GM19372 (cell line): ENCODE results near the gene CCDC8.
"Not testable (repeated sequence)": the region's sequence is repeated elsewhere in the genome, so short reads cannot be mapped to it uniquely, and the experiment has no call there.

ENCODE experiments used
- ATAC-seq: cut with Tn5 transposase; IDR thresholded peaks from one replicate; pipeline ENCODE4 v1.9.1; 2021; ENCODE audit warnings: mild to moderate bottlenecking, low read depth, moderate library complexity; ENCODE audit not compliant: unreplicated experiment

The CCDC8 gene

DNA sequence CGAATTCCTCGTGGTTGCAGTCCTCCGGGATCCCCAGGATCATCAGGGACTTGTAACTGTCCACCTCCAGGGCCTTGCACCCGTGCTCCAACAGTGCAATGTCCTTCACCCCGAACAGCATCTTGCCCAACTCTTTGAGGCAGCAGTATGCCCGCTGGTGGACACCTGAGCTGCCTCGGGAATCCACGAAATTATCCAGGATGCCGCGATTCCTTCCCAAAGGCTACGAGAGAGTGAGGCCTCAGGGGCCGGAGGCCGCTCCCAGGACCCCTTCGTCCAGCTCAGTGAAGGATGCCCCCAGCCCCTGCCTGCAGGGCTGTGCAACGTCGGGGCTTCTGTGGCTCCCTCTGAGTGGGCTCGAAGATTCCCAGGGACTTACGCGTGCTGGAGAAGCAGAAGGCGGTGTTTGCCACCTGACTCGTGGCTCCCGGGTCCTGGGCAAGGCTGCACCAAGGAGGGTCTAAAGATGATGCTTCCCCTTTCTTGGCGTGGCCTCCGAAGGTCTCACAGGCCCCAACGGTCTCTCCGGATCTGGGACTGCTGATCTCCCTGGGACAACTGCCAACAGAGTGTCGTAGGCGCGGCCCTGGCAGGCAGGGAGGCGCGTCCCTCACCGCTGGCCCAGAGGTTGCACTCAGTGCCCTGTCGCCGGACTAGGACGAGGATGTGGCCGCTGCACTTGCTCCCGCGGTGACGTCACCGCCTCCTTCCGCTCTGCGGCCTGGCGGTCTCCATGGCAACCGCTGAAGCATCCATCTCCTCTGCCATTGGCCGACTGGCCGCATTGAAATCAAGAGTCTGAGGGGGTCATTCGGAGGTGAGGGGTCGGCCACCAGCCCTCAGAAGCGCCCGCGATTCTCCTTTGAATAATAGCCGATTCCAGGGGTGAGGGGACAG, 15.1 kb upstream of the CCDC8 start, which contains the start of gene PNMA8C:
Gene PNMA8C, minus strand, starts transcription at position 698 of the 897 bp plus-strand sequence. Its CDS starts 577 bp downstream, at position 121.
- no peak for ATAC-seq

GRCh38 chr19:46427518-46428045, 14.2 kb upstream of the CCDC8 start:
- no peak for ATAC-seq

- ATAC-seq: no peak
These were observed 13.3 kb upstream of the CCDC8 start for GRCh38 chr19:46426506-46427162.

DNA sequence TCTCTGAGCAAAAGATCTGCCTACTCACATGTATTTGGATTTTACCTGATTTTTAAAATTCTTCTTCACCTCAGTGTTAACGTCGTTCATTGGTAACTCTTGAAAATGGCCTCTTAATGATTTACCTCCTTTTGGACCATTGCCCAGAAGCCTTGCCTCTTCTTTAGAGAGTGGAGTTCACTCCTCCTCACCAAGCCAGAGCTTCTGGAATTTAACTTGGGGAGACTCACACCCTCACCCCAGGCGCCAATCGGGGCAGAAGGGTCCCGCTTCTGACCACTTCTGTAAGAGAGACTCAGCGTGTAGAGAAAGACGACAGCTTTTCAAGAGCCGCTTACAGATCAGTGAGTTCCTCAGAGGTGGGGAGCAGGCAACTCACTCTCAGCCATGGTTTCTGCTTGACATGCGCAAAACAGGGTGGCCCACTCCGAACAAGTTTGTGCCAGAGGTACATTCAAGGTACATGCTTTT, 12.7 kb upstream of the CCDC8 start:
- ATAC-seq: no peak

- no peak for ATAC-seq
These were observed 9.8 kb upstream of the CCDC8 start for GRCh38 chr19:46423188-46423587.

GRCh38 chr19:46422344-46422743, 9.0 kb upstream of the CCDC8 start:
- ATAC-seq: no peak

DNA sequence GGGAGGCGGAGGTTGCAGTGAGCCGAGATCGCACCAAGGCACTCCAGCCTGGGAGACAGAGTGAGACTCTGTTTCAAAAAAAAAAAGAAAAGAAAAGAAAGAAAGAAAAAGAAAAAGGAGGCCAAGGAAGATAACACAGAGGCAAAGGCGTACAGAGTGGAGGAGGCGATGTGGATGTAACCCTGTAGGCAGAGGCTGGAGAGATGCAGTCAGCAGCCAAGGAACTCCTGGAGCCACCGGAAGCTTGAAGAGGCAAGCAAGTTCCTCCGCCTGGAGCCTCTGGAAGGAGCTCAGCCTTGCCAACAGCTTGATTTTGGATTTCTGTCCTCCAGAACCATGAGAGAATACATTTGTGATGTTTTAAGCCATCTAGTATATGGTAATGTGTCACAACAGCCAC, 6.7 kb upstream of the CCDC8 start:
- no peak for ATAC-seq

- ATAC-seq: not testable (repeated sequence)
These were observed 2.7 kb upstream of the CCDC8 start for GRCh38 chr19:46415804-46416709.

GRCh38 chr19:46414899-46415298, 1.5 kb upstream of the CCDC8 start:
- not testable (repeated sequence) for ATAC-seq

GRCh38 chr19:46412650-46413261, 608 bp downstream of the CCDC8 start:
- no peak for ATAC-seq

- no peak for ATAC-seq
These were observed 1.3 kb downstream of the CCDC8 start for GRCh38 chr19:46411925-46412649.

DNA sequence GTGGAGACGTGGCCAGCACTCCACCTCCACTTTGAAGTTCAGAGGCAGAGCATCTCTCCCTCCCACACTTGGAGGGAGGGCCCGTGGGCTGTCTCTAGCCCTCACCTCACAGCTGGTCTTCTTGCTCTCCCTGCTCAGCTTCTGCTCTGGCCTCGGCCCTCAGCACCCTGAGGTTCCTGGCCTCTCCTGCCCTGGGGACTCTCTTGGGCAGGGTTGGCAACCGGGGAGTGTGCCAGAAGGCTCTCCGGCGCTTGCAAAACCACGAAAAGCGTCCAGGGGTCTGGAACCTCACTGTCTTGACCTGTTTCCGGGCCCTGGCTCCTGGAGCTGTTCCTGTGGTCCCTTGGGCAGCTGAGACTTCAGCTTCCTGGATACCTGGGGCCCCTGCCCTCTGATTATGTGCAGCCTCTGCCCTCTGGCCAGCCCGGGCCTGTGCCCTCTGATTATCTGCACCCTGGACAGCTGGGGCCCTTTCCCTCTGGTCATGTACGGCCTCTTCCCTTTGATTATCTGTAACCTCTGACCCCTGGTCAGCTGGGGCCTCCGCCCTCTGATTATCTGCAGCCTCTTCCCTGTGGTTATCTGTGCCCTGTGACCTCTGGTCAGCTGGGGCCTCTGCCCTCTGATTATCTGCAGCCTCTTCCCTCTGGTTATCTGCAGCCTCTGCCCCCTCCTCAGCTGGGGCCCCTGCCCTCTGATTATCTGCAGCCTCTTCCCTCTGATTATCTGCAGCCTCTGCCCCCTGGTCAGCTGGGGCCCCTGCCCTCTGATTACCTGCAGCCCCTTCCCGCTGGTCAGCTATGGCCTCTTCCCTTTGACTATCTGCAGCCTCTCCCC, 2.1 kb downstream of the CCDC8 start:
- ATAC-seq: no peak

- ATAC-seq: no peak
These were observed 2.9 kb downstream of the CCDC8 start for GRCh38 chr19:46410205-46411087.

- no peak for ATAC-seq
These were observed 4.2 kb downstream of the CCDC8 start for GRCh38 chr19:46409191-46409590.

GRCh38 chr19:46408664-46409039, 4.7 kb downstream of the CCDC8 start:
- no peak for ATAC-seq

- no peak for ATAC-seq
These were observed 5.3 kb downstream of the CCDC8 start for GRCh38 chr19:46407856-46408663.

DNA sequence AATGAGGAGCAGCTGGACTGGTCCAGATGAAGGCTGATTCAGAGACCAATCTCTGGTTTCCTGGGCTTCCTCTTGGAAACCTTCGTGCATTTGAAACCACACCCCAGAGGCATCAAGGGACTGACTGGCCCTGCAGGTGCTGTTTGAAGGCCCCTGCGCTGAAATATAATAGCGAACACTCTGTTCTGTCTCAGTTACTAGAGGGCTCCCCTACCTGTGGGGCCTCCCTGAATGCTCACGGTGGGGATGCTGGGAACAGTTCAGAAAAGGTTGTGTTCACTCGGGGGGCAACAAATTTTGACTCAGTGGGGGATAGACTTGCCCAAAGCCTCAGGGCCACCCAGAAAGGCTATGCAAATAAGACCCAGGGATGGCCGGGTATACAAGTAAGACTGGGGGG, 6.4 kb downstream of the CCDC8 start:
- no peak for ATAC-seq
